Pulmonary artery endothelial cell (primary cell): Measurements from ENCODE around the gene KANSL3. TPM values are rescaled to one million over a fixed set of nuclear protein-coding genes. Genes with fewer than 3 reads are reported as not detected.

ENCODE experiments used
- DNase-seq: peaks from one replicate; pipeline ENCODE4 v3.0.0-alpha.2; 2011; ENCODE audit warnings: low read depth, low spot score
- total RNA-seq: library from RNA; depleted of rRNA; stranded (reverse); fragments of >200 nt; gene quantifications from 2 replicates; pipeline ENCODE4 v1.2.3, GENCODE V29; 2014

Gene KANSL3
- total RNA-seq, 1 donor from 2014 or later = 24.7 TPM

DNA sequence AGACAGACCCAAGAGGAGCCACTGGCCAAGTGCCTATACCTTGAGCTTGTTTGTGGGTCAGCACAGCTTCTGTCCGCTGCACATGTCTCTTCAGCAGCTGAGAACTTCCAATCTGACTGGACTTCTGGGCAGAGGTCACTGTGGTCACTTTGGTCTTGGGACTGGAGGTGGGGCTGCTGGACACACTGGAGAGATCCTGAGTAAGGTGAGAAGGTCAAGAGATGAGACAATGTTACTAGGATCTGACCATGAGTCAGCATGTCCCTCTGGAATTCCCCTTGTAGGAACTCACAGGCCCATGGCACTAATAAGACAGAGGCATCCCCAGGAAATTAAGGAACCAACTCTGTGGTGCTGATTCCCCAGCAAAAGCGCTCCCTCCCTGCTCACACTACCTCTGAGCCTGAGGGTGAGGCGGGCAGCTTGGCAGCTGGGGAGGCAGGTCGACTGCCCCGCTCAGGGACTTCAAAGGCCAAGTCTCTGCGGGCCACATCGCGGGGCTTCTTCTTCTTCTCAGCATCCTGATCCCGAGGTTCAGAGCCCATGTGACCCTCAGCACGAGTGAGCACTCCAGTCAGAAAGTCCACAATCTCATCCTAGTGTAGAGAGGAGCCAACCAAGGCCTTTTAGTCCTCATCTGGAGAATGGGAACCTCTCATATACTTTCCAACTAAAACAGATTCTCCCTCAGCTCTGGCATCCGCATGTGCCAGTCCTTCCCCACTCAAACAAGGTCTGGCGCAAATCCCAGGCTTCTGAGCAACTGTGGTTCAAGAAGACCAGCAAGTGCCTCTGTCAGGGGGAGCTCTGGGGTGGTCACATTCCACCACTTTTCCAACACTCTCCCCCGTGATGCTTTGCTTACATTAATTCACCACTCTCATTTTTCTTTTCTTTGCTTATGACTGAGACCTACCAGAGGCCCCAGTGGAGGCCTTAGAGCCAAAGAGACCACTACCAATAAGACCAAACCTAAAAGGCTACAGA is 29.4 kb downstream of the KANSL3 start:
- no peak for DNase-seq

GRCh38 chr2:96604104-96604503 is 34.0 kb downstream of the KANSL3 start:
- DNase-seq = no peak

DNA sequence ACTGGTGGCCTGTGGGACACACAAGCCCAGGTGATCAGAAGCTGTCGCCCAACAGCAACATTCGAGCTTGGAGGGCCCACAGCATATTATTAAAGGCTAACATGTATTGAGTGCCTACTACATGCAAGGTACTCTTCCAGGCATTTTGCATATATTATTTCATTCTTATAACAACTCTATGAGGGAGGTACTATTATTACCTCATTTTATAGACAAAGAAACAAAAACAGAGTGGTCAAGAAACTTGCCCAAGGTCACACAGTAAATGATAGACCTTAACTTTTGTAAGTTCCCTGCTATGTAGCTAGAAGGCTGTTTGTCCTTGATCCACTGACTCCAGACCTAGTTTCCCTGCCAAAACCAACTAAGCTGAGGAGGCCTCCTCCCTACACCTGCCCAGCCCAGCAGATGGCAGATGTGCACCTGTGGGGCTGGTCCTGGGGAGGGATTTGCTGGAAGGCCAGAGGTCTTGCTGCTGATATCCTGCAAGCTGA is 35.7 kb downstream of the KANSL3 start:
- DNase-seq = no peak

GRCh38 chr2:96601382-96602292 is 36.5 kb downstream of the KANSL3 start:
- DNase-seq = no peak

GRCh38 chr2:96599941-96600340 is 38.2 kb downstream of the KANSL3 start:
- no peak for DNase-seq

DNA sequence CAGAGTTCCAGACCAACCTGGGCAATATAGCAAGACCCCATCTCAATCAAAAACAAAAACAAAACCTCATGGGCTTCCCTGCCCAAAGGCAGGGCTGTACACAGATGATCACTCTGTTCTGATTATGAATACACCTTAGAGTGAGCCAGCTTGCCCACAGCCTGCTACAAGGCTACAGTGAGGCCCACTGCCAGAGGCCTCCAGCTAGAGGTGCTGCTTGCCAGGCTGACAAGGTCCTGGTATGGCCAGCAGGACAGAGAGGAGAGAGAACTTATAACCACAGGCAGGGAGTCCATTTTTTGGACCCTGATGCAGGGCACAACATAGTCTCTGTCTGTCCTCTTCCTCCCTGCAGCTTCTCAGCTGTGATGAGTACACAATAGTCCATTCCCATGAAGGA is 41.5 kb downstream of the KANSL3 start:
- DNase-seq = no peak

- DNase-seq = no peak
Measured at GRCh38 chr2:96594691-96595152, 43.4 kb downstream of the KANSL3 start.

DNA sequence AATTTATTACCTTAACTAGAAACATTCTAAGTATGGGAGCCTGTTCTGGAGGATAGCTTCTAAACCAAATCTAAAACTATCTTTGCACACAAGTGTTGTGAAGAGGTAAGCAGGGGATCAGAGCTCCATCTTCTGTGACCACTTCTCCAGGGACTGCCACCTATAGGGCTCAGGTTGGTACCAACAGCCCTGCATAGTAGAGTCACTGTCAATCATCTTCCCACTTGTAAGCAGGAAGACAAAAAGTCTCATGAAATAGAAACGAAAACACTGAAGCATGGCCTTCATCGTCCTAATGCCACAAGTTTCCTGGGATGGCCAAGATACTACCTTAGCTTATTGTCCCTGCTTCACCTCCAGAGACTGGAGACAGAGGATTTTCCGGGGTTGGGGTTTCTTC is 43.8 kb downstream of the KANSL3 start:
- DNase-seq = no peak

GRCh38 chr2:96591494-96591893 is 46.6 kb downstream of the KANSL3 start:
- no peak for DNase-seq

- DNase-seq = no peak
Measured at GRCh38 chr2:96591054-96591453, 47.1 kb downstream of the KANSL3 start.

DNA sequence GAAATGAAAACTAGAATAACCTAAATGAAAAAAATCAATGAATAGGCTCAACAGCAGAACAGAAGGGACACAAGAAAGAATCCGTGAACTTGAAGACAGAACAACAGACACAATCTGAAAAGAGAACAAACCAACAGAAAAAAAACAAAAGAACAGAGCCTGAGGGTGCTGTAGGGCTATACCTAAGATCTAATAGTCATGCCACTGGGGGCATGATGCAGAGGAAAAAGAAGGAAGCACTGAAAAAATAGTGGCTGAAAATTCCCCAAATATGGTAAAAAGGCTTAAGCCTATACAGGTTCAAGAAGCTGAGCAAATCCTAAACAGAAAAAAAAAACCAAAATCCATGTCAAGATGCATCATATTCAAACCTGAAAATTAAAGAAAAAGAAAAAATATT is 50.3 kb downstream of the KANSL3 start:
- no peak for DNase-seq

GRCh38 chr2:96584017-96584416 is 54.1 kb downstream of the KANSL3 start:
- no peak for DNase-seq

DNA sequence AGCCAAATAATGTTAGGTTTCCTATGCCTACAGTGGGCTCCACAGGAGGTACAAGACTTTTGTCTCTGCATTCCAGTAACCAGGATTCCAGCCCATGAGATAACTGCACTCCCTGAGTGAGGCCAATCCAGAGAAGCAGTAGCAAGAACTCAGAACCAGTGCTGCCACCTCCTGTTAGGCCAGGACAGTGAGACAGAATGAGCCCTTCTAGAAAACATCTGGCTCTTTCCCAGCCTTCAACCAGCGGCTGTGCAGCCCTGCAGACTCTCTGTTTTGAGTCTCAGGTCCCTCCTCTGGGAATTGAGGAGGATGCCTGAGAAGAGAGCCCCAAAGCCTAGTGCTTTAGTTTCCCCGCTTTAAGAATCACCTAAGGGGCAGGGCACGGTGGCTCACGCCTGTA is 57.3 kb downstream of the KANSL3 start:
- no peak for DNase-seq

DNA sequence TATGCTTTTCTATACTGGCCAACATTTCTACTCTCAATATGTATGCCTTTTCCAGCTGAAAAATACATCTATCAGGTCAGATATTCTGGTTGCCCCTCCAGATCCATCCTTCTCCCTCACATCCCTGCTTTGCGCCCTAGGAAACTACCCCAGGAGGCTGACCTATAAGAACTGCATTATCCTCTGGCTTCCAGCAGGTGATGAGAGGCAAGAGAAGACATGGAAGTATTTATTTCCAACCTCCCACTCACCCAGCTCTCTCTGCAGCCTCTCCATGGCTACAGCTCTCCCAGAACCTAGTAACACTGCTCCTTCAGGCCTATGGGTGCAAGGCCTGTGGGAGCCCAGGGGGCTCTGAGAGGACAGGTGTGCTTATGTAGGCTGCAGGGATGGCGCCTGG is 58.7 kb downstream of the KANSL3 start:
- DNase-seq = no peak

GRCh38 chr2:96578731-96579130 is 59.4 kb downstream of the KANSL3 start:
- no peak for DNase-seq

DNA sequence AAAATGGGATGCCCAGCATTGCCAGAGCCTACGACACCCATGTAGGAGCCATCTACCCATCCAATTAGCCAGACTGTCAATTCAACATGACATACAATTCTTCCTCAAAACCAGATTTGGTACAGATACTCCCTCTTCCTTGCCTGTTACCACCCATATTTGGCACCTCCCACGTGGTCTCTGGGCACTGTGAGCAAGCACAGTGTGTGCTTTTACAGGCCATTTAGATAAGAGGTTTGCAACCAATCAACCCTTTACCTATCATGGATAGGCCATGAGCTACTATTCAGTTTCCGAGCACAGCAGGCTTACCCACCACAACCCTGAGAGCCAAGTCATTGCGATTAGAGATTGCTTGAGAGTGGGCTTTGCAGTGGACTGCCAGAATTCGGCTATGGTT is 60.6 kb downstream of the KANSL3 start:
- DNase-seq = no peak

DNA sequence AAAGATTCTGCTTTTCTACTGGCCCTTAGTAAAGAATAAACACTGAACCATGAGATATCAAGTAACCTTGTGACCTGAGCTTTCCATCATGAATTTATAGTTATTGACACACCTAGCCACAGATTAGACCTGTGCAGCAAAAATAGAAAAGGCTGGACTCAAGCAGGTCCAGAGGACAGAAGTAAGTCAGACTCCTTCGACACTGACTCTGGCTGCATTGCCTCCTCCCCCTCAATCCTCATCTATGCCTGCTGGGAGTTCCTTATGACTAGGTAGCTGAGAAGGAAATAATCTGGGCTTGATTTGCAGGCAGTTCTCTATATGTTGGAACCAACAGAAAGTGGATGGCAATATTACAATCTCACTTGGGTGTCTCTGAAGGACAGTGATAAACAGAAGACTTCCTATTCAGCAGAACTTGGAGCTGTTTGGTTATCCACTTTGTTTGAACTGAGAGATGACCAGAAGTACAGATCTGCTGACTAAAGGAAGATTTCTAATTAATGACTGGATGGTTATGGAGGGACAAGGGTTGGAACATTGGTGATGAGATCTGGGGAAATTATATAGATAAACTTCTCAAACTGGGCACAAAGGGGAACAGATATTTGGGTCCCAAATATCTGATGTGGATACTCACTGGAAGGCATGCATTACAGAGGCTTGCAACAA is 62.2 kb downstream of the KANSL3 start:
- DNase-seq = no peak

GRCh38 chr2:96574364-96574763 is 63.7 kb downstream of the KANSL3 start:
- no peak for DNase-seq

- DNase-seq = no peak
Measured at GRCh38 chr2:96568094-96568493, 70.0 kb downstream of the KANSL3 start.

- DNase-seq = no peak
Measured at GRCh38 chr2:96565111-96565510, 73.0 kb downstream of the KANSL3 start.

DNA sequence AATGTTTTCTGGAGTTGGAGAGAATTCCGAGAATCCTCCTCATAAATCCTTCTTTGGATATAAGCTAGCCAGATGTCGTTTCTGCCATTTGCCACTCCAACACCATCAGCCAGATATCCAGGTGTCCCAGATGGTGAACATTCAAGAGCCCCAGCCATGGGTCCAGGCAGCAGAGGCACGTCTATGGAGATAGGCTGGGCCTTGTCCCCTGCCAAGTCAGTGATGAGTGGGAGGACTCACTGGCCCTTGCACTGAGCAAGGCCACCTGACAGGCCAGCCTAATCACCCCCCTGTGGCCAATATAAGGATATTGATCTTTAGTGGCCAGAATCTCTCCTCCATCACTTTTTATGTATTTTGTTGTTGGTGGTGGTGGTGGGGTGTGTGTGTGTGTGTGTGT is 73.5 kb downstream of the KANSL3 start:
- DNase-seq = no peak
